ENCODE results near the gene SLC39A8. TPM values are rescaled to one million over a fixed set of nuclear protein-coding genes. Genes with fewer than 3 reads are reported as not detected.

The SLC39A8 gene
- total RNA-seq, 1 experiment from 2014 or later: 35.9 TPM

- TF ChIP-seq STAT6 (CRISPR knock-in tag; conservative IDR thresholded peaks at IDR 0.05; ENCODE audit: low read depth) (no peak), ZNF121 (CRISPR knock-in tag; IDR thresholded peaks at IDR 0.05) (no peak), TEAD4 (CRISPR knock-in tag; IDR thresholded peaks at IDR 0.05) (no peak), ZMAT4 (CRISPR knock-in tag; IDR thresholded peaks at IDR 0.05) (no peak), ZNF317 (CRISPR knock-in tag; IDR thresholded peaks at IDR 0.05; ENCODE audit: borderline replicate concordance, low read depth) (no peak)
Measured at GRCh38 chr4:102334624-102335023, 10.7 kb downstream of the SLC39A8 start (continued).

DNA sequence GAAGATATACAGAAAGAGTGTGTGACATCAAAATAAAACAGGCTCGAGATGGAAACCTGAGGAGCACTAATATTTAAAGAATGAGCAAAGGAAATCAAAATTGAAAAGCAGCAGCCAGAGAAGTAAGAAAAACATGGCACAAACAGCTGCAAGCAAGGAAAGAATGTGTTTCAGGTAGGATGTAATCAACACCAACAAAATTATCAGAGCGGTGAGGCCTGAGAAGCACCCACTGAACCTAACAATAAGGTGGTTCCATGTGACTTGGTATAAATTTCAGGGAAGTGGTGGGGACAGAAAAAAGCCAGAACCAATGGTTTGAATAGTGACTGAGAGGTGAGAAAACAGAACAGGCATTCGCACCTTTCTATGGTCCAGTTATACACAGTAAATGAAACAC, 11.5 kb downstream of the SLC39A8 start:
- TF ChIP-seq, protein P1, sequence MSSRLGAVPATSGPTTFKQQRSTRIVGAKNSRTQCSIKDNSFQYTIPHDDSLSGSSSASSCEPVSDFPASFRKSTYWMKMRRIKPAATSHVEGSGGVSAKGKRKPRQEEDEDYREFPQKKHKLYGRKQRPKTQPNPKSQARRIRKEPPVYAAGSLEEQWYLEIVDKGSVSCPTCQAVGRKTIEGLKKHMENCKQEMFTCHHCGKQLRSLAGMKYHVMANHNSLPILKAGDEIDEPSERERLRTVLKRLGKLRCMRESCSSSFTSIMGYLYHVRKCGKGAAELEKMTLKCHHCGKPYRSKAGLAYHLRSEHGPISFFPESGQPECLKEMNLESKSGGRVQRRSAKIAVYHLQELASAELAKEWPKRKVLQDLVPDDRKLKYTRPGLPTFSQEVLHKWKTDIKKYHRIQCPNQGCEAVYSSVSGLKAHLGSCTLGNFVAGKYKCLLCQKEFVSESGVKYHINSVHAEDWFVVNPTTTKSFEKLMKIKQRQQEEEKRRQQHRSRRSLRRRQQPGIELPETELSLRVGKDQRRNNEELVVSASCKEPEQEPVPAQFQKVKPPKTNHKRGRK (CRISPR knock-in tag; IDR thresholded peaks at IDR 0.05; ENCODE audit: borderline replicate concordance): no peak
- TF ChIP-seq, protein P2, sequence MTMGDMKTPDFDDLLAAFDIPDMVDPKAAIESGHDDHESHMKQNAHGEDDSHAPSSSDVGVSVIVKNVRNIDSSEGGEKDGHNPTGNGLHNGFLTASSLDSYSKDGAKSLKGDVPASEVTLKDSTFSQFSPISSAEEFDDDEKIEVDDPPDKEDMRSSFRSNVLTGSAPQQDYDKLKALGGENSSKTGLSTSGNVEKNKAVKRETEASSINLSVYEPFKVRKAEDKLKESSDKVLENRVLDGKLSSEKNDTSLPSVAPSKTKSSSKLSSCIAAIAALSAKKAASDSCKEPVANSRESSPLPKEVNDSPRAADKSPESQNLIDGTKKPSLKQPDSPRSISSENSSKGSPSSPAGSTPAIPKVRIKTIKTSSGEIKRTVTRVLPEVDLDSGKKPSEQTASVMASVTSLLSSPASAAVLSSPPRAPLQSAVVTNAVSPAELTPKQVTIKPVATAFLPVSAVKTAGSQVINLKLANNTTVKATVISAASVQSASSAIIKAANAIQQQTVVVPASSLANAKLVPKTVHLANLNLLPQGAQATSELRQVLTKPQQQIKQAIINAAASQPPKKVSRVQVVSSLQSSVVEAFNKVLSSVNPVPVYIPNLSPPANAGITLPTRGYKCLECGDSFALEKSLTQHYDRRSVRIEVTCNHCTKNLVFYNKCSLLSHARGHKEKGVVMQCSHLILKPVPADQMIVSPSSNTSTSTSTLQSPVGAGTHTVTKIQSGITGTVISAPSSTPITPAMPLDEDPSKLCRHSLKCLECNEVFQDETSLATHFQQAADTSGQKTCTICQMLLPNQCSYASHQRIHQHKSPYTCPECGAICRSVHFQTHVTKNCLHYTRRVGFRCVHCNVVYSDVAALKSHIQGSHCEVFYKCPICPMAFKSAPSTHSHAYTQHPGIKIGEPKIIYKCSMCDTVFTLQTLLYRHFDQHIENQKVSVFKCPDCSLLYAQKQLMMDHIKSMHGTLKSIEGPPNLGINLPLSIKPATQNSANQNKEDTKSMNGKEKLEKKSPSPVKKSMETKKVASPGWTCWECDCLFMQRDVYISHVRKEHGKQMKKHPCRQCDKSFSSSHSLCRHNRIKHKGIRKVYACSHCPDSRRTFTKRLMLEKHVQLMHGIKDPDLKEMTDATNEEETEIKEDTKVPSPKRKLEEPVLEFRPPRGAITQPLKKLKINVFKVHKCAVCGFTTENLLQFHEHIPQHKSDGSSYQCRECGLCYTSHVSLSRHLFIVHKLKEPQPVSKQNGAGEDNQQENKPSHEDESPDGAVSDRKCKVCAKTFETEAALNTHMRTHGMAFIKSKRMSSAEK (CRISPR knock-in tag; IDR thresholded peaks at IDR 0.05; ENCODE audit: borderline replicate concordance): no peak
- no peak for TF ChIP-seq ERG (CRISPR knock-in tag; IDR thresholded peaks at IDR 0.05)
- H3K9me3 Mint-ChIP-seq: no peaks in the 10 kb centered on the region
- H3K27ac Mint-ChIP-seq: no peak overlapping the region
- DNase-seq (ENCODE audit: low spot score) (no peak), ATAC-seq (no peak)
- POLR2A ChIA-PET: no interaction called here
- CTCF ChIA-PET: no interaction called here
- no peaks in the 10 kb centered on the region for H3K27me3 Mint-ChIP-seq (ENCODE audit: low read depth)
- no peak overlapping the region for H3K4me3 Mint-ChIP-seq
- H3K4me1 Mint-ChIP-seq: peaks cover 64% of the 10 kb centered on the region
- H3K36me3 Mint-ChIP-seq: peaks cover 5% of the 10 kb centered on the region; the same call in 1 of the 2 replicates

DNA sequence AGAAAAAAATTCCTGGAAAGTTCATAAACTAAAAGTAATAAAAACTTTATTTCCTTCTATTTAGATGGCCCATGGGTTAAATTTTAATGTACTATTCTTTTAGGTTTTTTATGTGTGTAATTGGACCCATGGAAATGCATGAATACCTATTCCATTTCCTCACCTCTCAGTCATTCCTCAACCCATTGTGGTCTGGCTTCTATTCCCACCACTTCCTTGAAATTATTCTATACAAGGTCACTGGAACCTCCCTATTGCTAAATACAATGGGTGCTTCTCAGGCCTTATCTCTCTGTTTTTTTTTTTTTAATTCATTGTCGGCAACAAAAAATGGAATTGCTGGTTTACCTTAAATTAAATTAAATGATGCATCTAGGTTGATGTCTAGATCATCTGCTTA, 17.2 kb downstream of the SLC39A8 start:
- ATAC-seq: no peak
- DNase-seq (ENCODE audit: low spot score): no peak
- CTCF ChIA-PET: no interaction called here
- POLR2A ChIA-PET: no interaction called here
- H3K27ac Mint-ChIP-seq: no peak overlapping the region
- peaks cover 54% of the 10 kb centered on the region for H3K4me1 Mint-ChIP-seq
- no peaks in the 10 kb centered on the region for H3K27me3 Mint-ChIP-seq (ENCODE audit: low read depth)
- H3K9me3 Mint-ChIP-seq: no peaks in the 10 kb centered on the region
- H3K4me3 Mint-ChIP-seq: no peak overlapping the region
- peaks cover 5% of the 10 kb centered on the region; the same call in 1 of the 2 replicates for H3K36me3 Mint-ChIP-seq
- no peak for TF ChIP-seq ZNF138 (CRISPR knock-in tag; conservative IDR thresholded peaks at IDR 0.05)
- TF ChIP-seq, protein P3, sequence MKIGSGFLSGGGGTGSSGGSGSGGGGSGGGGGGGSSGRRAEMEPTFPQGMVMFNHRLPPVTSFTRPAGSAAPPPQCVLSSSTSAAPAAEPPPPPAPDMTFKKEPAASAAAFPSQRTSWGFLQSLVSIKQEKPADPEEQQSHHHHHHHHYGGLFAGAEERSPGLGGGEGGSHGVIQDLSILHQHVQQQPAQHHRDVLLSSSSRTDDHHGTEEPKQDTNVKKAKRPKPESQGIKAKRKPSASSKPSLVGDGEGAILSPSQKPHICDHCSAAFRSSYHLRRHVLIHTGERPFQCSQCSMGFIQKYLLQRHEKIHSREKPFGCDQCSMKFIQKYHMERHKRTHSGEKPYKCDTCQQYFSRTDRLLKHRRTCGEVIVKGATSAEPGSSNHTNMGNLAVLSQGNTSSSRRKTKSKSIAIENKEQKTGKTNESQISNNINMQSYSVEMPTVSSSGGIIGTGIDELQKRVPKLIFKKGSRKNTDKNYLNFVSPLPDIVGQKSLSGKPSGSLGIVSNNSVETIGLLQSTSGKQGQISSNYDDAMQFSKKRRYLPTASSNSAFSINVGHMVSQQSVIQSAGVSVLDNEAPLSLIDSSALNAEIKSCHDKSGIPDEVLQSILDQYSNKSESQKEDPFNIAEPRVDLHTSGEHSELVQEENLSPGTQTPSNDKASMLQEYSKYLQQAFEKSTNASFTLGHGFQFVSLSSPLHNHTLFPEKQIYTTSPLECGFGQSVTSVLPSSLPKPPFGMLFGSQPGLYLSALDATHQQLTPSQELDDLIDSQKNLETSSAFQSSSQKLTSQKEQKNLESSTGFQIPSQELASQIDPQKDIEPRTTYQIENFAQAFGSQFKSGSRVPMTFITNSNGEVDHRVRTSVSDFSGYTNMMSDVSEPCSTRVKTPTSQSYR (CRISPR knock-in tag; IDR thresholded peaks at IDR 0.05): no peak
- TF ChIP-seq CDX4 (CRISPR knock-in tag; IDR thresholded peaks at IDR 0.05; ENCODE audit: borderline replicate concordance): no peak
- no peak for TF ChIP-seq ZNF263 (CRISPR knock-in tag; IDR thresholded peaks at IDR 0.05; ENCODE audit: low read depth)
- TF ChIP-seq, protein P4, sequence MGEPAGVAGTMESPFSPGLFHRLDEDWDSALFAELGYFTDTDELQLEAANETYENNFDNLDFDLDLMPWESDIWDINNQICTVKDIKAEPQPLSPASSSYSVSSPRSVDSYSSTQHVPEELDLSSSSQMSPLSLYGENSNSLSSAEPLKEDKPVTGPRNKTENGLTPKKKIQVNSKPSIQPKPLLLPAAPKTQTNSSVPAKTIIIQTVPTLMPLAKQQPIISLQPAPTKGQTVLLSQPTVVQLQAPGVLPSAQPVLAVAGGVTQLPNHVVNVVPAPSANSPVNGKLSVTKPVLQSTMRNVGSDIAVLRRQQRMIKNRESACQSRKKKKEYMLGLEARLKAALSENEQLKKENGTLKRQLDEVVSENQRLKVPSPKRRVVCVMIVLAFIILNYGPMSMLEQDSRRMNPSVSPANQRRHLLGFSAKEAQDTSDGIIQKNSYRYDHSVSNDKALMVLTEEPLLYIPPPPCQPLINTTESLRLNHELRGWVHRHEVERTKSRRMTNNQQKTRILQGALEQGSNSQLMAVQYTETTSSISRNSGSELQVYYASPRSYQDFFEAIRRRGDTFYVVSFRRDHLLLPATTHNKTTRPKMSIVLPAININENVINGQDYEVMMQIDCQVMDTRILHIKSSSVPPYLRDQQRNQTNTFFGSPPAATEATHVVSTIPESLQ (CRISPR knock-in tag; IDR thresholded peaks at IDR 0.05): no peak
- TF ChIP-seq, protein P5, sequence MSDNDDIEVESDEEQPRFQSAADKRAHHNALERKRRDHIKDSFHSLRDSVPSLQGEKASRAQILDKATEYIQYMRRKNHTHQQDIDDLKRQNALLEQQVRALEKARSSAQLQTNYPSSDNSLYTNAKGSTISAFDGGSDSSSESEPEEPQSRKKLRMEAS (CRISPR knock-in tag; IDR thresholded peaks at IDR 0.05): no peak
- TF ChIP-seq CREB1 (CRISPR knock-in tag; IDR thresholded peaks at IDR 0.05): no peak
- TF ChIP-seq HMGA2 (CRISPR knock-in tag; IDR thresholded peaks at IDR 0.05): no peak
- TF ChIP-seq ATF1 (CRISPR knock-in tag; IDR thresholded peaks at IDR 0.05): no peak
